Measurements from ENCODE around the gene SLC5A9. TPM values are rescaled to one million over a fixed set of nuclear protein-coding genes. Genes with fewer than 3 reads are reported as not detected.

SLC5A9 gene
- total and polyA plus RNA-seq, 2 donors (not counting 1 experiment from before 2014, with no cell fraction given) = 0.07 TPM; not detected in 1

DNA sequence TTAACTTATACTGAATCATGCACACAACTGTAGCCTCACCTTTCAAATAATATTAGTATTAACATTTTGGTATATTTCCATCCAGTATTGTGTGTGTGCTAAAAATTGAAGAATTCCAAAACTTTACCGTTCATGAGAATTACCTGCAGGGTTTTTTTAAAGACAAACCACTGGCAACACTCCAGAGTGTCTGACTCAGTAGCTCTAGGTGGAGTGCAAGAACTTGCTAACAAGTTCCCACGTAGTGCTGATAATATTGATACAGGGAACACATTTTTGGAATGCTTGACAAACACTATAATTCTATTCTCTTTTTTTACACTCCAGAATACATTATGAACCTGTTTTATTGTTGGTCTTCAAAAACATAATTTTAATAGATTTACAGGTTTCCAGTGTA lies 27.7 kb upstream of the SLC5A9 start:
- no peaks in the 10 kb centered on the region for H3K79me2 ChIP-seq (ENCODE audit: control insufficient read depth, insufficient read depth, low read length)
- no peak for TF ChIP-seq EZH2 (IDR thresholded peaks at IDR 0.05; ENCODE audit: borderline replicate concordance, insufficient read depth, low read depth, low read length, poor library complexity, severe bottlenecking)
- TF ChIP-seq, protein P1, sequence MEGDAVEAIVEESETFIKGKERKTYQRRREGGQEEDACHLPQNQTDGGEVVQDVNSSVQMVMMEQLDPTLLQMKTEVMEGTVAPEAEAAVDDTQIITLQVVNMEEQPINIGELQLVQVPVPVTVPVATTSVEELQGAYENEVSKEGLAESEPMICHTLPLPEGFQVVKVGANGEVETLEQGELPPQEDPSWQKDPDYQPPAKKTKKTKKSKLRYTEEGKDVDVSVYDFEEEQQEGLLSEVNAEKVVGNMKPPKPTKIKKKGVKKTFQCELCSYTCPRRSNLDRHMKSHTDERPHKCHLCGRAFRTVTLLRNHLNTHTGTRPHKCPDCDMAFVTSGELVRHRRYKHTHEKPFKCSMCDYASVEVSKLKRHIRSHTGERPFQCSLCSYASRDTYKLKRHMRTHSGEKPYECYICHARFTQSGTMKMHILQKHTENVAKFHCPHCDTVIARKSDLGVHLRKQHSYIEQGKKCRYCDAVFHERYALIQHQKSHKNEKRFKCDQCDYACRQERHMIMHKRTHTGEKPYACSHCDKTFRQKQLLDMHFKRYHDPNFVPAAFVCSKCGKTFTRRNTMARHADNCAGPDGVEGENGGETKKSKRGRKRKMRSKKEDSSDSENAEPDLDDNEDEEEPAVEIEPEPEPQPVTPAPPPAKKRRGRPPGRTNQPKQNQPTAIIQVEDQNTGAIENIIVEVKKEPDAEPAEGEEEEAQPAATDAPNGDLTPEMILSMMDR (IDR thresholded peaks at IDR 0.05) = no peak
- intact Hi-C loops (cut with micrococcal nuclease) = no loop called here
- ATAC-seq (ENCODE audit: low read depth) (no peak), DNase-seq (no peak)
- CTCF ChIA-PET = no interaction called here
- POLR2A ChIA-PET = no interaction called here
- H3K4me1 ChIP-seq (ENCODE audit: control insufficient read depth in 2 of 2, insufficient read depth in 2 of 2, low read length in 2 of 2) = no peaks in the 10 kb centered on the region
- H4K20me1 ChIP-seq (ENCODE audit: control insufficient read depth, insufficient read depth, low read length, poor library complexity, severe bottlenecking) = no peaks in the 10 kb centered on the region
- no peak overlapping the region for H3K4me2 ChIP-seq (replicated peaks; ENCODE audit: low read depth, low read length, poor library complexity, severe bottlenecking)
- H3K9me3 Mint-ChIP-seq (ENCODE audit: insufficient read depth) = no peaks in the 10 kb centered on the region
- no peak overlapping the region for H2AFZ ChIP-seq (ENCODE audit: insufficient read depth, low read depth, low read length, poor library complexity, severe bottlenecking)
- WGBS (ENCODE audit: insufficient coverage) = no CpG with 5 or more reads among the region's 2 CpGs
- no peaks in the 10 kb centered on the region for H3K36me3 ChIP-seq (replicated peaks in 1 of 2; ENCODE audit: control extremely low read depth in 1 of 2, control insufficient read depth in 1 of 2, extremely low read depth in 1 of 2, insufficient read depth in 2 of 2, low read length in 1 of 2)
- no peak overlapping the region for H3K27ac Mint-ChIP-seq
- H3K4me3 ChIP-seq (ENCODE audit: control extremely low read depth in 1 of 5, extremely low read depth in 1 of 5, insufficient read depth in 1 of 5, low read depth in 2 of 5, low read length in 4 of 5) = no peak overlapping the region
- no peak overlapping the region for H3K9ac ChIP-seq (ENCODE audit: low read length)
- no peak overlapping the region for H3K27ac ChIP-seq (ENCODE audit: low read length in 2 of 2)
- H3K27me3 ChIP-seq (replicated peaks in 1 of 4; ENCODE audit: control extremely low read depth in 1 of 4, control insufficient read depth in 3 of 4, insufficient read depth in 4 of 4, low read length in 3 of 4) = peaks cover 0 to 5% (median 0%) of the 10 kb centered on the region in 4 experiments
- H3K27me3 Mint-ChIP-seq = no peaks in the 10 kb centered on the region
- no peaks in the 10 kb centered on the region for H3K4me1 Mint-ChIP-seq
- peaks cover 0 to 1% (median 0%) of the 10 kb centered on the region in 3 donors for H3K9me3 ChIP-seq (ENCODE audit: control extremely low read depth in 1 of 3, control insufficient read depth in 2 of 3, insufficient read depth in 1 of 3, low read length in 2 of 3)
- no peak overlapping the region for H3K4me3 Mint-ChIP-seq

DNA sequence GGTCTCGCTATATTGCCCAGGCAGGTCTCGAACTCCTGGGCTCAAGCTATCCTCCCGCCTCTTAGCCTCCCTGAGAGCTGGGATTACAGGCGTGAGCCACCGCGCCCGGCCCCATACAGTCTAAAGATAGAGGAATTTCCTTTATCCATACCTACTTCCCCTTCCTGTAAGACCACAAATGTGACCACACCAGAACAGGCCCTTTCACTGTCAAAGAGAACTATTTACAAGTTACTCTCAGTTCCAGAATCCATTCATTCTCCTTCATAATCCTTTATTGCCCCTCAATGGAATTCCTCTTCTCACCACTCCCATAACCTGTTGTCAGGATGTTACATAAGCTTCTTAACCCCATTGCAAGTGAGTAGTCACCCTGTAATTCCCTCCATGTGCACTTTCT lies 26.3 kb upstream of the SLC5A9 start:
- TF ChIP-seq, protein P1 (IDR thresholded peaks at IDR 0.05) = no peak
- TF ChIP-seq EZH2 (IDR thresholded peaks at IDR 0.05; ENCODE audit: borderline replicate concordance, insufficient read depth, low read depth, low read length, poor library complexity, severe bottlenecking) = no peak
- Histone ChIP-seq H3K27ac (ENCODE audit: low read length in 2 of 2) (no peak overlapping the region), H3K27me3 (replicated peaks in 1 of 4; ENCODE audit: control extremely low read depth in 1 of 4, control insufficient read depth in 3 of 4, insufficient read depth in 4 of 4, low read length in 3 of 4) (no peaks in the 10 kb centered on the region), H3K4me2 (replicated peaks; ENCODE audit: low read depth, low read length, poor library complexity, severe bottlenecking) (no peak overlapping the region), H3K4me3 (ENCODE audit: control extremely low read depth in 1 of 5, extremely low read depth in 1 of 5, insufficient read depth in 1 of 5, low read depth in 2 of 5, low read length in 4 of 5) (no peak overlapping the region), H3K9ac (ENCODE audit: low read length) (no peak overlapping the region), H4K20me1 (ENCODE audit: control insufficient read depth, insufficient read depth, low read length, poor library complexity, severe bottlenecking) (no peaks in the 10 kb centered on the region), H3K36me3 (replicated peaks in 1 of 2; ENCODE audit: control extremely low read depth in 1 of 2, control insufficient read depth in 1 of 2, extremely low read depth in 1 of 2, insufficient read depth in 2 of 2, low read length in 1 of 2) (no peaks in the 10 kb centered on the region), H3K79me2 (ENCODE audit: control insufficient read depth, insufficient read depth, low read length) (no peaks in the 10 kb centered on the region), H2AFZ (ENCODE audit: insufficient read depth, low read depth, low read length, poor library complexity, severe bottlenecking) (no peak overlapping the region), H3K9me3 (ENCODE audit: control extremely low read depth in 1 of 3, control insufficient read depth in 2 of 3, insufficient read depth in 1 of 3, low read length in 2 of 3) (no peaks in the 10 kb centered on the region), H3K4me1 (ENCODE audit: control insufficient read depth in 2 of 2, insufficient read depth in 2 of 2, low read length in 2 of 2) (no peaks in the 10 kb centered on the region)
- ChIA-PET POLR2A (no interaction called here), CTCF (no interaction called here)
- Mint-ChIP-seq H3K4me3 (no peak overlapping the region), H3K9me3 (ENCODE audit: insufficient read depth) (no peaks in the 10 kb centered on the region), H3K27ac (no peak overlapping the region), H3K27me3 (peaks cover 2% of the 10 kb centered on the region), H3K4me1 (no peaks in the 10 kb centered on the region)
- no peak for DNase-seq
- 21% methylated on average over 5 of the region's 7 CpGs for WGBS (ENCODE audit: insufficient coverage)
- no peak for ATAC-seq (ENCODE audit: low read depth)
- intact Hi-C loops (cut with micrococcal nuclease) = no loop called here

All from B cell (primary cell).